GM18508 (cell line): ENCODE data around the gene PSEN1.

Experiments used
- ATAC-seq: cut with Tn5 transposase; IDR thresholded peaks from one replicate; pipeline ENCODE4 v1.9.1; 2021; ENCODE audit warnings: moderate number of reproducible peaks; ENCODE audit not compliant: insufficient read depth, unreplicated experiment

Gene PSEN1

GRCh38 chr14:73136387-73137225, at the start of gene PSEN1:
TSS of gene PSEN1 (plus strand) at chr14:73136507. CDS start at chr14:73148020, 11,513 bp downstream.
- peak; percentile 52 for ATAC-seq

- ATAC-seq: no peak
Observed at GRCh38 chr14:73091044-73091443, 45.3 kb upstream of the PSEN1 start.

DNA sequence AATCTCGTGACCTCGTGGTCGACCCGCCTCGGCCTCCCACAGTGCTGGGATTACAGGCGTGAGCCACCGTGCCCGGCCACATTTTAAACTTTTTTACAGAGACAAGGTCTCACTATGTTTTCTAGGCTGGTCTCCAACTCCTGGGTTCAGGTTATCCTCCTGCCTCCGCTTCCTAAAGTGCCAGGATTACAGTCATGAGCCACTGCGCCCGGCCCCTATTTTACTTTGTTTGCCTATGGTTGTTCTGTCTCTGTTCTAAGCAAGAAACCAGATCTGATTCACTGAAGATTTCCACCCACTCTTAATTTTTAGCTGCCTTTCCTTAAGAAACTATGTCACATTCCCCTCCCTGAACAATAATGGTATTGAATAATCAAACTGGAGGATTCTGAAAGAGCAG, 38.9 kb upstream of the PSEN1 start:
- ATAC-seq: no peak

DNA sequence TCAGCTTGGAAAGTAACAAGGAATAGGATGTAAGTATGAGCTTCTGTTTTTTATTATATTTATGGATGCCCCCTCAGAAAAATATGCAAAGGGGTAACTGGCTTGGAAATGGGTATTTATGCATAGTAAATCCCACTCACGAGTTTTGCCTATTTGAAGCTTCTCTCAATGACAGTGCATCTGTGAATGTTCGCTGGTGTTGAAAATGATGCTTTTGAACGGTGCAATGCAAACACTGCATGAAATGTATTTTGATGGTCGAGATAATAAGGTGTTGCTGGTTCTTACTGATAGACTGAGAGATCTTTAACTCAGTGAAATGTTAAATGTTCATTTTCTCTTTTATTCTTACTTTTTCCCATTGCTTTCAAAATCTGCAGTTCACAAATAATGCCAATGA, 36.0 kb upstream of the PSEN1 start:
- no peak for ATAC-seq

DNA sequence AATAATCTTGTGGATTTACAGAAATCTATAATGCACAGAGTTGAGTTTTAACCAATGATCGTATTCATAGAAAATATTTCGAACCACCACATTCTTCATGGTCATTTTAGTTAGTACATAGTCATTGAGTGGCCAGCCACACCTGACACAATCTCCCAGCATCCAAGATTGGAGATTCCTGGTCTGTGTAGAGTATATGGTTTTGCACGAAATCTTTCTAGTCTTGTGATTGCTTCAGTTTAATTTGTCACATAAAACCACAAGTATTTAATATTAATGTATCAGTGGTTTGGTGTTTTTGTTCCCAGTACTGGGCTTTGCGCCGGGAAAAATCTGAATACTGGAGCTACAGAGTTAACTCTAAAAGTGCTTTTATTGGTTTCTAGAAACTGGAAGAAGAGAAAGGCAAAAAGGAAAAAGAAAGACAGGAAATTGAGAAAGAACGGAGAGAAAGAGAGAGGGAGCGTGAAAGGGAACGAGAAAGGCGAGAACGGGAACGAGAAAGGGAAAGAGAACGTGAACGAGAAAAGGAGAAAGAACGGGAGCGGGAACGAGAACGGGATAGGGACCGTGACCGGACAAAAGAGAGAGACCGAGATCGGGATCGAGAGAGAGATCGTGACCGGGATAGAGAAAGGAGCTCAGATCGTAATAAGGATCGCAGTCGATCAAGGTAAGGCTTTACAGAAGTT, 33.4 kb upstream of the PSEN1 start:
- no peak for ATAC-seq

GRCh38 chr14:73105050-73105449, 31.3 kb upstream of the PSEN1 start:
- ATAC-seq: no peak

- no peak for ATAC-seq
Observed at GRCh38 chr14:73105727-73106126, 30.6 kb upstream of the PSEN1 start.

DNA sequence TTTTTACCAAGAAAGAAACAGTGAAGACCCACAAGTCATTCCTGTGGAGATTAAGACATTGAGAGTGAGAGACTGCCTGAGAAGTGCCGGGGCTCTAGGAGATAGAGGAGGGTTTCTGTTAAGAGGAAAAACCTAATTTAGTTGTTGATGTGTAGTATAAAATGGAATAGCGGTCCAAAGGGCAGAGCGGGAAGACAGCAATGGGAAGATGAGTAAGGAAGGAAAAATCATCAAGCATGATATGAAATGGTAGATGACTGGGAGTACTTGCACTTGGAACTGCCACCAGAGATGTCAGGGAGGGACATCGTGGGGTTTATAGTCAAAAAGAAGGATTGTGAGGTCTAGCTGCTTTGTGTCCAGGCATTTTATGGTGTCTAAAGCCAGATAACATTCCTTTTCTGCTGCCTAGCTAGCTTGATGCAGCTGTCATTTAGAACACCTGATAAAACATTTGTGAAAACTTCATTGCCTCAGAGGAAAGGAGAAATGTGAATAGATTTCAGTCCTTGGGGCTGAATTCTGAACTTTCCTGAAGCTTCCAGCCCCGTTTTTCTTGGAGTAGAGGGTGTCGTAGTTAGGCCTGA, 20.1 kb upstream of the PSEN1 start:
- no peak for ATAC-seq

GRCh38 chr14:73124180-73124894, 12.0 kb upstream of the PSEN1 start:
- no peak for ATAC-seq

- no peak for ATAC-seq
Observed at GRCh38 chr14:73125169-73125588, 11.1 kb upstream of the PSEN1 start.

DNA sequence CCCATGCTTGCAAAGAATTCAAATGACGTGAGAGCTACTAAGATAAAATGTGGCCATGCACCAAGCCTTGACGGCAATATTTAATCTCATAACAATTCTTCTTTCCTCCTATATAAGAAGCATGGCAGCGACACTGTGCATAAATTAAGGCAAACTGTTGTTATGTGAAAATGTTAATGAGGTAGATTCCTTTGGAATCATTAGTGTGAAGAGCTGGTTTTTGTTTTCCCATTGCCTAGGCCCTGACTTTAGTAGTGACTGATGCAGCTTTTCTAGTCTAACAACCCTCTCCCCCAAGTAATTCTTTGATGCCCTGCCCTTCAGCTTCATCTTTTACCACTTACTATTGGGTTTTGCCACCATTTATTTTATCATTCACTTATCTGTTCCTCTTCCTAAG, 10.6 kb upstream of the PSEN1 start:
- ATAC-seq: no peak

GRCh38 chr14:73133795-73134194, 2.5 kb upstream of the PSEN1 start:
- no peak for ATAC-seq

DNA sequence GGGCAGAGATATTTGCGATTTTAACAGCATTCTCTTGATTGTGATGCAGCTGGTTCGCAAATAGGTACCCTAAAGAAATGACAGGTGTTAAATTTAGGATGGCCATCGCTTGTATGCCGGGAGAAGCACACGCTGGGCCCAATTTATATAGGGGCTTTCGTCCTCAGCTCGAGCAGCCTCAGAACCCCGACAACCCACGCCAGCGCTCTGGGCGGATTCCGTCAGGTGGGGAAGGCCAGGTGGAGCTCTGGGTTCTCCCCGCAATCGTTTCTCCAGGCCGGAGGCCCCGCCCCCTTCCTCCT, 271 bp upstream of the PSEN1 start:
- no peak for ATAC-seq

GRCh38 chr14:73140811-73141323, 4.6 kb downstream of the PSEN1 start:
- no peak for ATAC-seq

GRCh38 chr14:73142216-73142615, 5.9 kb downstream of the PSEN1 start:
- ATAC-seq: no peak

GRCh38 chr14:73143003-73143402, 6.7 kb downstream of the PSEN1 start:
- no peak for ATAC-seq

DNA sequence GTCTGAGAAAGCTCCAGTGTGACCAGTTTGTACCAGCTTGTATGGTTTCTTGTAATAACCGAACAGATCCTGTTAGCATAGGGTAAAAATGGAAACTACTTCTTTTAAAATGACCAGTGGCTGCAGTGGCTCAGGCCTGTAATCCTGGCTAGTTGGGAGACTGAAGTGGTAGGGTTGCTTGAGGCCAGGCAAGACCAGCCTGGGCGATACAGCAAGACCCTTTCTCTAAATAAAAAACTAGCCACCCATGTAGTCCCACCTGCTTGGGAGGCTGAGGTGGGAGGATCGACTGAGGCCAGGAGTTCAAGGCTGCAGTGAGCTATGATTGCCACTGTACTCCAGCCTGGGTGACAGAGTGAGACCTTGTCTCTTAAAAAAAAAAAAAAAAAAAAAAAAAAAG, 7.3 kb downstream of the PSEN1 start:
- no peak for ATAC-seq

DNA sequence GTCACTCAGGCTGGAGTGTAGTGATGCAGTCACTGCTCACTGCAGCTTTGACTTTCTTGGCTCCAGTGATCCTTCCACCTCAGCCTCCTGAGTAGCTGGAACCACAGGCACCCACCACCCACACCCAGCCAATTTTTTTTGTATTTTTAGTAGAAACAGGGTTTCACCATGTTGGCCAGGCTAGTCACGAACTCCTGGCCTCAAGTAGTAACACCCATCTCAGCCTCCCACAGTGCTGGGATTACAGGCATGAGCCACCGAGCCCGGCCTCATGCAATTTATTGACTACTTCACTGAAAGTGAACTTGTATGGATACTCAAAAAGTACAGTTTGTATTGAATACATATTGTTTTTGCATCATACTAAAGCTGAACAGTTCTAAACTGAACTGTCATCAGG, 9.1 kb downstream of the PSEN1 start:
- ATAC-seq: no peak

- ATAC-seq: no peak
Observed at GRCh38 chr14:73146111-73146510, 9.8 kb downstream of the PSEN1 start.

DNA sequence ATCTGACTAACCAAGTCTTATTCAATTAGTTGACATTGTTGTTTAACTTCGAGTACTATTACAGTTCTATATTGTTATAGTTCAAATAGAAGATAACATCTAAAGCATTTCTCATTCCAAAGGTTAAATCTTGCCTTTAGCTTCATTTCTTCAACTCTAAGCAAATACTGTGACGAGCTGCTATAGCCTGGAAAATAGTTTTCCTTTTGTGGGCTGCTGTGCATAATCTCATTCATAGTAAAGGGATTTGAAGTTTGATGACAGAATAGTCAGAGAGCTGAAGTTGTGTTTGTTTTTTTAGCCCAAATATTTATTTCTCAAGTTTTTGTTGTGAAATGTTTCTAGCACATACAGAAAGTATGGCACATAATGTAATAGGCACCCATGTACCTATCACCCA, 13.4 kb downstream of the PSEN1 start:
- ATAC-seq: no peak

- no peak for ATAC-seq
Observed at GRCh38 chr14:73153272-73153671, 17.0 kb downstream of the PSEN1 start.
